ENCODE data around the gene RC3H2. TPM values are rescaled to one million over a fixed set of nuclear protein-coding genes. Genes with fewer than 3 reads are reported as not detected.
A peak's percentile ranks its signal among the peaks of the same experiment; 100 is the strongest.

RC3H2 gene
- total and polyA plus RNA-seq, 10 of the 15 experiments (the other 5 are each of a cell fraction or from before 2014, with no cell fraction given), result 7.2 to 25.5 (median 16.1) TPM

- TF ChIP-seq EGR1 (IDR thresholded peaks at IDR 0.05; ENCODE audit: borderline replicate concordance in 1 of 2, low read depth in 2 of 2, low read length in 2 of 2) (no peak), ELK1 (IDR thresholded peaks at IDR 0.05; ENCODE audit: low read depth, low read length) (no peak), MTA2 (IDR thresholded peaks at IDR 0.05; ENCODE audit: low read depth) (peak; percentile 91), GABPA (IDR thresholded peaks at IDR 0.05; ENCODE audit: low read depth) (peak; percentile 99), TAF1 (IDR thresholded peaks at IDR 0.05; ENCODE audit: borderline replicate concordance, low read depth, low read length) (peak; percentile 82), SPI1 (IDR thresholded peaks at IDR 0.05; ENCODE audit: borderline replicate concordance, insufficient read depth, low read depth, low read length) (peak; percentile 60; the same call in 1 of the 2 replicates), IRF3 (IDR thresholded peaks at IDR 0.05) (no peak)
Observed at GRCh38 chr9:122912964-122913673, 8.0 kb upstream of the RC3H2 start, which contains the start of gene ZBTB6 (continued).

- peaks cover 4% of the 10 kb centered on the region; the same call in 1 of the 2 replicates for H3K4me1 ChIP-seq (ENCODE audit: control insufficient read depth, insufficient read depth, low read length)
- TF ChIP-seq MTA2 (IDR thresholded peaks at IDR 0.05; ENCODE audit: low read depth) (no peak), MXI1 (IDR thresholded peaks at IDR 0.05; ENCODE audit: low read depth, low read length) (no peak), CREB1 (IDR thresholded peaks at IDR 0.05; ENCODE audit: low read depth) (peak; percentile 22; the same call in 1 of the 2 replicates), STAT1 (conservative IDR thresholded peaks at IDR 0.05) (no peak), CTCF (IDR thresholded peaks at IDR 0.05 in 2 of 3, conservative IDR thresholded peaks at IDR 0.05 in 1 of 3; ENCODE audit: control insufficient read depth in 2 of 3, extremely low read depth in 1 of 3, insufficient read depth in 1 of 3, low read depth in 3 of 3, low read length in 3 of 3) (peak in 1 of 3 experiments; percentile 28; a peak in 1 of 6 replicates), MLLT1 (IDR thresholded peaks at IDR 0.05) (peak; percentile 32), KDM1A (IDR thresholded peaks at IDR 0.05; ENCODE audit: borderline replicate concordance) (no peak), IRF3 (IDR thresholded peaks at IDR 0.05) (no peak)
Observed at GRCh38 chr9:122912671-122912963, 7.5 kb upstream of the RC3H2 start.

More at GRCh38 chr9:122912671-122912963, 7.5 kb upstream of the RC3H2 start:
- FAIRE-seq (no peak), ATAC-seq (no peak), DNase-seq (ENCODE audit: low read depth, low spot score) (no peak)
- H4K20me1 ChIP-seq (ENCODE audit: control insufficient read depth, insufficient read depth), result no peaks in the 10 kb centered on the region
- intact Hi-C loops (cut with micrococcal nuclease; ENCODE audit: unreplicated experiment), result loop anchor here (5.0 kb wide), 1 partner anchor 80 kb away; no protein-coding TSS in a partner anchor
- no peaks in the 10 kb centered on the region for H3K27me3 ChIP-seq (replicated peaks in 1 of 2; ENCODE audit: control insufficient read depth in 2 of 2, insufficient read depth in 2 of 2, low read length in 1 of 2)
- ChIA-PET CTCF (interaction anchor here (0.7 to 2.0 kb wide), 17 partner anchors 10 to 473 kb away, joined by 3 to 17 read pairs (median 4); partner anchors contain the start of genes RABGAP1 and ZBTB26), SMC1A (ENCODE audit: uncharacterized antibody, unreplicated experiment) (interaction anchor here (0.6 to 3.5 kb wide), 10 partner anchors 10 to 79 kb away, joined by 3 to 25 read pairs (median 8); partner anchors contain the start of genes RABGAP1, RC3H2 and ZBTB26), POLR2A (interaction anchor here (0.6 to 3.3 kb wide), 11 partner anchors 10 to 648 kb away, joined by 3 to 45 read pairs (median 7); partner anchors contain the start of genes MRRF, RABGAP1, RBM18 and RC3H2), RAD21 (ENCODE audit: unreplicated experiment) (interaction anchor here (0.7 to 2.7 kb wide), 12 partner anchors 9 to 1353 kb away, joined by 3 to 22 read pairs (median 4); partner anchors contain the start of genes PDCL, RABGAP1 and ZBTB26)
- no TSS peak for BruUV-seq (replicated peaks)
- in situ Hi-C loops (cut with MboI), result loop anchor here (25.0 kb wide), 1 partner anchor 1950 kb away; the partner anchor contains the start of genes ARPC5L, RPL35 and WDR38
- H3K4me2 ChIP-seq (ENCODE audit: control insufficient read depth, insufficient read depth), result peak overlapping the region; percentile 66
- peak overlapping the region; percentile 87 for H3K27ac ChIP-seq (ENCODE audit: control insufficient read depth, insufficient read depth)
- H3K9me3 ChIP-seq (replicated peaks; ENCODE audit: control insufficient read depth, insufficient read depth, low read length), result no peaks in the 10 kb centered on the region
- peaks cover 21% of the 10 kb centered on the region for H3K79me2 ChIP-seq (ENCODE audit: control insufficient read depth, insufficient read depth, low read length)
- H3K36me3 ChIP-seq (ENCODE audit: control insufficient read depth in 2 of 2, insufficient read depth in 2 of 2, low read length in 1 of 2), result peaks cover 0 to 13% of the 10 kb centered on the region in 2 experiments; a peak in 3 of 4 replicates
- under 1% methylated on average over 9 of the region's 9 CpGs for WGBS (ENCODE audit: insufficient coverage, insufficient replicate concordance, low lambda C conversion rate, missing lambda C conversion rate)
- H3K9ac ChIP-seq (ENCODE audit: control insufficient read depth, insufficient read depth, low read length), result peak overlapping the region; percentile 73
- H3K4me3 ChIP-seq, result peak overlapping the region; percentile 78
- peak overlapping the region; percentile 72 for H2AFZ ChIP-seq (ENCODE audit: control insufficient read depth, low read depth, low read length)
